ENCODE measurements around the gene SIGLEC5. TPM values are rescaled to one million over a fixed set of nuclear protein-coding genes. Genes with fewer than 3 reads are reported as not detected.

SIGLEC5 gene
- total RNA-seq, 1 experiment from 2014 or later = not detected

DNA sequence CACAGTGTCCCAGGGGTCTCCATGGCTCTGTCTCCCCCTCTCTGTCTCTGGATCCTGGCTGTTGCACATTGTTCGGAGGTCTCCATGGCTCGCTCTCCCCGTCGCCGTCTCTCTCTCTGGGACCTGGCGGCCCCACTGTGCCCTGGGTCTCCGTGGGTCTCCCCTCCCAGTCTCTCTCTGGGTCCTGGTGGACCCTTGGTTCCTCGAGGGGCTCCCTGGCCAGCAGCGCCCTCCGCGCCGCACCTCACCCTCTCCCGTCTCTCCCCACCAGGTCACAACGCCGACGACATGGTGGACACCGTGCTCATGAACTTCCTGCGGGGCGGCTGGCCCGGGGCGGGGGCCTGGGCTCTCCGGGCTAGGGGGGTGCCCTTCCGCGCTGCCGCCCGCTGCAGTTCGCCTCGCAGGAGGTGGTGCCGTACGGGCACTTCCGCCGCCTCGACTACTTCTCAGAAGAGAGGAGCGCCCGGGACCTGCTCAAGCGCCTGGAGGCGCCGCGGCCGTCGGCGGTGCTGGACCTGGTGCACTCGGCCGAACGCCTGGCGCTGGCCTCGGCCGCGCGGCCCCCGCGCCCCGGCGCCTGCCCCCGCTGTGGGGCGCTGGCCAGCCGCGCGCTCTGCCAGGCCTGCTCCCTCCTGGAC, 29.1 kb downstream of the SIGLEC5 start:
- no peak overlapping the region for H2AFZ ChIP-seq (ENCODE audit: low read length)
- H3K79me2 ChIP-seq (ENCODE audit: low read length) = no peaks in the 10 kb centered on the region
- no peaks in the 10 kb centered on the region for H3K9me2 ChIP-seq (replicated peaks; ENCODE audit: low read length)
- H3K27ac ChIP-seq (ENCODE audit: low read length) = no peak overlapping the region
- no peak overlapping the region for H3K4me3 ChIP-seq (ENCODE audit: low read length)
- ChIA-PET CTCF (no interaction called here), POLR2A (ENCODE audit: unreplicated experiment) (no interaction called here)
- no TSS peak for BruUV-seq (replicated peaks)
- no peaks in the 10 kb centered on the region for H4K20me1 ChIP-seq (ENCODE audit: low read length)
- TF ChIP-seq, protein P1, sequence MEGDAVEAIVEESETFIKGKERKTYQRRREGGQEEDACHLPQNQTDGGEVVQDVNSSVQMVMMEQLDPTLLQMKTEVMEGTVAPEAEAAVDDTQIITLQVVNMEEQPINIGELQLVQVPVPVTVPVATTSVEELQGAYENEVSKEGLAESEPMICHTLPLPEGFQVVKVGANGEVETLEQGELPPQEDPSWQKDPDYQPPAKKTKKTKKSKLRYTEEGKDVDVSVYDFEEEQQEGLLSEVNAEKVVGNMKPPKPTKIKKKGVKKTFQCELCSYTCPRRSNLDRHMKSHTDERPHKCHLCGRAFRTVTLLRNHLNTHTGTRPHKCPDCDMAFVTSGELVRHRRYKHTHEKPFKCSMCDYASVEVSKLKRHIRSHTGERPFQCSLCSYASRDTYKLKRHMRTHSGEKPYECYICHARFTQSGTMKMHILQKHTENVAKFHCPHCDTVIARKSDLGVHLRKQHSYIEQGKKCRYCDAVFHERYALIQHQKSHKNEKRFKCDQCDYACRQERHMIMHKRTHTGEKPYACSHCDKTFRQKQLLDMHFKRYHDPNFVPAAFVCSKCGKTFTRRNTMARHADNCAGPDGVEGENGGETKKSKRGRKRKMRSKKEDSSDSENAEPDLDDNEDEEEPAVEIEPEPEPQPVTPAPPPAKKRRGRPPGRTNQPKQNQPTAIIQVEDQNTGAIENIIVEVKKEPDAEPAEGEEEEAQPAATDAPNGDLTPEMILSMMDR (conservative IDR thresholded peaks at IDR 0.05; ENCODE audit: low read depth, low read length) = no peak
- TF ChIP-seq EZH2 (IDR thresholded peaks at IDR 0.05; ENCODE audit: low read length, unreplicated experiment) = no peak
- no peak for TF ChIP-seq EZH2phosphoT487 (IDR thresholded peaks at IDR 0.05; ENCODE audit: borderline replicate concordance, low read length)
- ATAC-seq = no peak
- intact Hi-C loops (cut with micrococcal nuclease) = no loop called here
- no peaks in the 10 kb centered on the region for H3F3A ChIP-seq (ENCODE audit: low read length, unreplicated experiment)
- no peak for DNase-seq
- no peaks in the 10 kb centered on the region for H3K27me3 ChIP-seq (ENCODE audit: low read length)
- no peak overlapping the region for H3K4me2 ChIP-seq (ENCODE audit: low read length)
- no peak overlapping the region for H3K9ac ChIP-seq (ENCODE audit: low read length)
- no peaks in the 10 kb centered on the region for H3K36me3 ChIP-seq (ENCODE audit: low read depth, low read length)
- H3K9me3 ChIP-seq (ENCODE audit: low read length) = no peaks in the 10 kb centered on the region
- no peaks in the 10 kb centered on the region for H3K4me1 ChIP-seq (ENCODE audit: insufficient read depth, low read length)

DNA sequence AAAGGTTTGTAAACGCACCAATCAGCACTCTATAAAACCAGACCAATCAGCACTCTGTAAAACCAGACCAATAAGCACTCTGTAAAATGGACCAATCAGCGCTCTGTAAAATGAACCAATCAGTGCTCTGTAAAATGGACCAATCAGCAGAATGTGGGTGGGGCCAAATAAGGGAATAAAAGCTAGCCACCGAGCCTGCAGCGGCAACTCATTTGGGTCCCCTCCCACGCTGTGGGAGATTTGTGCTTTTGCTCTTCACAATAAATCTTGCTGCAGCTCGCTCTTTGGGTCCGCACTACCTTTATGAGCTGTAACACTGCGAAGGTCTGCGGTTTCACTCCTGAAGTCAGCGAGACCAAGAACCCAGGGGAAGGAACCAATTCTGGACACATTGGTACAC, 31.1 kb downstream of the SIGLEC5 start:
- H3K27me3 ChIP-seq (ENCODE audit: low read length) = no peaks in the 10 kb centered on the region
- H3K9me3 ChIP-seq (ENCODE audit: low read length) = no peaks in the 10 kb centered on the region
- ChIA-PET POLR2A (ENCODE audit: unreplicated experiment) (no interaction called here), CTCF (no interaction called here)
- H3K27ac ChIP-seq (ENCODE audit: low read length) = no peak overlapping the region
- no peak overlapping the region for H2AFZ ChIP-seq (ENCODE audit: low read length)
- H3K9ac ChIP-seq (ENCODE audit: low read length) = no peak overlapping the region
- no peaks in the 10 kb centered on the region for H3K9me2 ChIP-seq (replicated peaks; ENCODE audit: low read length)
- ATAC-seq (no peak), DNase-seq (no peak)
- intact Hi-C loops (cut with micrococcal nuclease) = no loop called here
- H4K20me1 ChIP-seq (ENCODE audit: low read length) = no peaks in the 10 kb centered on the region
- no peaks in the 10 kb centered on the region for H3K36me3 ChIP-seq (ENCODE audit: low read depth, low read length)
- no peaks in the 10 kb centered on the region for H3K79me2 ChIP-seq (ENCODE audit: low read length)
- TF ChIP-seq EZH2phosphoT487 (IDR thresholded peaks at IDR 0.05; ENCODE audit: borderline replicate concordance, low read length) (no peak), EZH2 (IDR thresholded peaks at IDR 0.05; ENCODE audit: low read length, unreplicated experiment) (no peak)
- TF ChIP-seq, protein P1 (conservative IDR thresholded peaks at IDR 0.05; ENCODE audit: low read depth, low read length) = no peak
- no peak overlapping the region for H3K4me3 ChIP-seq (ENCODE audit: low read length)
- H3K4me1 ChIP-seq (ENCODE audit: insufficient read depth, low read length) = peaks cover 7% of the 10 kb centered on the region; the same call in 1 of the 2 replicates
- no peak overlapping the region for H3K4me2 ChIP-seq (ENCODE audit: low read length)
- H3F3A ChIP-seq (ENCODE audit: low read length, unreplicated experiment) = no peaks in the 10 kb centered on the region
- no TSS peak for BruUV-seq (replicated peaks)

DNA sequence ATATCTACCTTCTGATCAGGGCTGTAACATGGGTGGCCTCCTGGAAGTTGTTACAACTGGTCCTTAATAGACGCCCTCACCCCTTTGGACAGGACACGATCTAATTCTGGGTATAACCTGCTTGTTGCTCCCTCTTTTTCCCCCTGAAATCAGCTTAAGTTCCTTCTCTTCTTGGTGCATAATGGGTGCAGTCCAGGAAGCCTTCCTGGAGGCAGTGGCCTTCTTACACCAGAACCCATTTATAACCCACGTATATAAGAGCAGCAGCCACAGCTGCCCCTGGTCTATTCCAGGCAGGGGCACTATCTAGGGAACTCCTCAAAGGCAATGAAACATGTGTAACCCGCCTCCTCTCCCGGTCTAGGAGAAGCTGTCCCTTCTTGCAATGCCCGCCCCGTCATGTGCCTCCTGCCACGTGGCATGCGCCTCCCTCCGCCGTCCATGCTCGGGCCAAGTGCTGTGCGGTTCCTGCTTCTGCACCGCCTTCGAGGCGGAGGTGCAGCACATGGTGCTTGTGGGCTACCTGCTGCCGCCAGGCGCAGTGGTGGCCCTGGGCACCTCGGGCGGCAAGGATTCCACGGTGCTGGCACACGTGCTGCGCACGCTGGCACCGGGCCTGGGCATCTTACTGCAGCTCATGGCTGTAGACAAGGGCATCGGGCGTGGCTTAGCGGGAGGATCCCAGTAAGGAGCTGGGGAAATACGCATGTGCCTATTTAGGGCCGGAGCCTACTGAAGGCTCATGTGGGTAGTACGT, 31.9 kb downstream of the SIGLEC5 start:
- no peak overlapping the region for H3K4me3 ChIP-seq (ENCODE audit: low read length)
- BruUV-seq (replicated peaks) = no TSS peak
- no peaks in the 10 kb centered on the region for H3K79me2 ChIP-seq (ENCODE audit: low read length)
- TF ChIP-seq EZH2 (IDR thresholded peaks at IDR 0.05; ENCODE audit: low read length, unreplicated experiment) = no peak
- no peak for TF ChIP-seq EZH2phosphoT487 (IDR thresholded peaks at IDR 0.05; ENCODE audit: borderline replicate concordance, low read length)
- TF ChIP-seq, protein P1 (conservative IDR thresholded peaks at IDR 0.05; ENCODE audit: low read depth, low read length) = no peak
- H2AFZ ChIP-seq (ENCODE audit: low read length) = no peak overlapping the region
- POLR2A ChIA-PET (ENCODE audit: unreplicated experiment) = no interaction called here
- H3K9ac ChIP-seq (ENCODE audit: low read length) = no peak overlapping the region
- intact Hi-C loops (cut with micrococcal nuclease) = no loop called here
- no peak overlapping the region for H3K4me2 ChIP-seq (ENCODE audit: low read length)
- CTCF ChIA-PET = no interaction called here
- no peaks in the 10 kb centered on the region for H3K9me2 ChIP-seq (replicated peaks; ENCODE audit: low read length)
- no peaks in the 10 kb centered on the region for H3K9me3 ChIP-seq (ENCODE audit: low read length)
- ATAC-seq = no peak
- H3K36me3 ChIP-seq (ENCODE audit: low read depth, low read length) = no peaks in the 10 kb centered on the region
- no peaks in the 10 kb centered on the region for H3K27me3 ChIP-seq (ENCODE audit: low read length)
- DNase-seq = no peak
- H3K4me1 ChIP-seq (ENCODE audit: insufficient read depth, low read length) = peaks cover 12% of the 10 kb centered on the region
- no peaks in the 10 kb centered on the region for H3F3A ChIP-seq (ENCODE audit: low read length, unreplicated experiment)
- no peaks in the 10 kb centered on the region for H4K20me1 ChIP-seq (ENCODE audit: low read length)
- H3K27ac ChIP-seq (ENCODE audit: low read length) = no peak overlapping the region

Measured in PC-3 (cell line).